ENCODE data around the gene IFI30. TPM values are rescaled to one million over a fixed set of nuclear protein-coding genes. Genes with fewer than 3 reads are reported as not detected.

IFI30 gene
- total RNA-seq, 6 experiments from 2014 or later = 4.9 to 9.0 (median 6.0) TPM

DNA sequence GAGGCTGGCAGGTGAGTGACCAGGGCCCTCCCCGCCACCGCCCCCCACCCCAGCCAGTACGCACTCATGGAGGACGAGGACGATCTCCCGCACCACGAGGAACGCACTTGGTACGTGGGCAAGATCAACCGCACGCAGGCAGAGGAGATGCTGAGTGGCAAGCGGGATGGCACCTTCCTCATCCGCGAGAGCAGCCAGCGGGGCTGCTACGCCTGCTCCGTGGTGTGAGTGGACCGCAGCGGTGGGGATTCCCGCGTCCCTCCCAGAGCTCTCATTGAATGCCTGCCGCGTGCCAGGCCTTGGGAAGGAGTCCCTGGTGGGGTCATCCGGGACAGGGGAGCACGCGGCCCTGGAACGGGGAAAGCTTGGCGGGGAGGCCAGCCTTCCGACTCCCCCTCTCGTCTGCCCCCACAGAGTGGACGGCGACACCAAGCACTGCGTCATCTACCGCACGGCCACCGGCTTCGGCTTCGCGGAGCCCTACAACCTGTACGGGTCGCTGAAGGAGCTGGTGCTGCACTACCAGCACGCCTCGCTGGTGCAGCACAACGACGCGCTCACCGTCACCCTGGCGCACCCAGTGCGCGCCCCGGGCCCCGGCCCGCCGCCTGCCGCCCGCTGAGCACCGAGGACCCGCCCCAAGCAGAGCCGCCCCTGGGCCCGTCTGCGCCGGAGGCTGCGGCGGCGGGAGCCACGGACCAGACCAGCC lies 4.8 kb upstream of the IFI30 start:
- no peaks in the 10 kb centered on the region for H3K9me3 Mint-ChIP-seq

DNA sequence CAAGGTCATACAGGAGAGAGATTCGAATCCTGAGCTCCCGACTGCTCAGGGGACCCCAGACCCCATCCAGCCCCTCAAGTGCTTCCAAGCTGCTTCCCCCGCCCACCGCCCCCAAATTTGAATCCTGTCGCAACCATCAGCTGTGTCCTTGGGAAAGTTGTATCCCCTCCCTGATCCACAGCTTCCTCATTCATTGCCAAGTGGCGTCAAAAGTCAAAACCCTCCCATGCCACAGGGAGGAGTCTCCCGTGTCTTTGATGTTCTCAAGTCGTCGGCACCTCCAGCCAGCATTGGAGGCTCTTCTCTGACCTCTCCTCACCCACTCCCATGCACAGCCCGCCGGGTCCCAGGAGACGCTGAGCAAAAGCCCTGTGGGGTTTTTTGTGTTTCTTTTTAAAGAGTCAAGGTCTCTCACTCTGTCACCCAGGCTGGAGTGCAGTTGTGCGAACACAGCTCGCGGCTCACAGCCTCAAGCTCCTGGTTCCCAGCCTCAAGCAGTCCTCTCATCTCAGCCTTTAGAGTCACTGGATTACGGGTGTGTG lies 2.8 kb upstream of the IFI30 start:
- Mint-ChIP-seq H3K27me3 (ENCODE audit: insufficient read depth) (peaks cover 2% of the 10 kb centered on the region; the same call in 1 of the 2 replicates), H3K4me1 (ENCODE audit: low read depth) (peaks cover 5% of the 10 kb centered on the region; the same call in 1 of the 2 replicates), H3K36me3 (ENCODE audit: low read depth) (peaks cover 14% of the 10 kb centered on the region), H3K27ac (no peak overlapping the region), H3K4me3 (no peak overlapping the region), H3K9me3 (no peaks in the 10 kb centered on the region)
- no peak for DNase-seq
- TF ChIP-seq, protein P1, sequence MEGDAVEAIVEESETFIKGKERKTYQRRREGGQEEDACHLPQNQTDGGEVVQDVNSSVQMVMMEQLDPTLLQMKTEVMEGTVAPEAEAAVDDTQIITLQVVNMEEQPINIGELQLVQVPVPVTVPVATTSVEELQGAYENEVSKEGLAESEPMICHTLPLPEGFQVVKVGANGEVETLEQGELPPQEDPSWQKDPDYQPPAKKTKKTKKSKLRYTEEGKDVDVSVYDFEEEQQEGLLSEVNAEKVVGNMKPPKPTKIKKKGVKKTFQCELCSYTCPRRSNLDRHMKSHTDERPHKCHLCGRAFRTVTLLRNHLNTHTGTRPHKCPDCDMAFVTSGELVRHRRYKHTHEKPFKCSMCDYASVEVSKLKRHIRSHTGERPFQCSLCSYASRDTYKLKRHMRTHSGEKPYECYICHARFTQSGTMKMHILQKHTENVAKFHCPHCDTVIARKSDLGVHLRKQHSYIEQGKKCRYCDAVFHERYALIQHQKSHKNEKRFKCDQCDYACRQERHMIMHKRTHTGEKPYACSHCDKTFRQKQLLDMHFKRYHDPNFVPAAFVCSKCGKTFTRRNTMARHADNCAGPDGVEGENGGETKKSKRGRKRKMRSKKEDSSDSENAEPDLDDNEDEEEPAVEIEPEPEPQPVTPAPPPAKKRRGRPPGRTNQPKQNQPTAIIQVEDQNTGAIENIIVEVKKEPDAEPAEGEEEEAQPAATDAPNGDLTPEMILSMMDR (IDR thresholded peaks at IDR 0.05) = no peak

More for the DNA sequence above, 4.8 kb upstream of the IFI30 start:
- no peak for DNase-seq
- Mint-ChIP-seq H3K27me3 (ENCODE audit: insufficient read depth) (peaks cover 2% of the 10 kb centered on the region; the same call in 1 of the 2 replicates), H3K4me1 (ENCODE audit: low read depth) (no peaks in the 10 kb centered on the region), H3K4me3 (no peak overlapping the region), H3K27ac (no peak overlapping the region), H3K36me3 (ENCODE audit: low read depth) (peaks cover 15% of the 10 kb centered on the region)
- TF ChIP-seq, protein P1 (IDR thresholded peaks at IDR 0.05) = no peak

DNA sequence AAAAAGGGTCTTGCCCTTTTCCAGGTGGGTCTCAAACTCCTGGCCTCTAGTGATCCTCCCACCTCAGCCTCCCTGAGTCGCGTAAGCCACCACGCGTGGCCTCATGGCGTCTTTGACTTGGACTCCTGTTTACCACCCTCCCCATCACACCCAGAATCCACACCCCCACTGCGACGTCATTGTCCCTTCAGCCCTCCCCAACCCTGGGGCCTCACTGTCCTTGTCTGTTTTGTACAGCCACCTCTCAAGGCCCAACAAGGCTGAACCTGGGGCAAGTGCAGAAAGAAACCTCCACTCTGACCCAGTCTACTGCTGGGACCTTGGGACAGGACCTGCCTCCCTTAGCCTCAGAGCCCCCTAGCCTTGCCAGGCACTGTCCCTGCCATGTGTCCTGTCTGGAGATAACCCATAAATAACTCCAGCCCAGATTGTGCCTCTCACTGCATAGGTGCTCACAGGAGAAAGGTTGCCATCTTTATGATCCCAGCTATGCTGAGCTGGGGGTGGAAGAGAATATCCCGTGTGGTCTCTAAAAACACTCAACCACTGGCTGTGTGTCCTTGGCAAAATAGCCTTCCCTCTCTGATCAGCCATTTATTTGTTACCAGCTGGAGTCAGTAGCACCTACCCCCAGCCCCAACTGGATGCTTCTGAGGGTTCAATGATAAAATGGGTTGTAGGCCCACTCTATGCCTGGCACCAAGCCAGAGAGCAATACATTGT lies 1.8 kb upstream of the IFI30 start:
- H3K4me1 Mint-ChIP-seq (ENCODE audit: low read depth) = peaks cover 11% of the 10 kb centered on the region
- no peaks in the 10 kb centered on the region for H3K9me3 Mint-ChIP-seq
- no peak overlapping the region for H3K27ac Mint-ChIP-seq
- H3K36me3 Mint-ChIP-seq (ENCODE audit: low read depth) = peaks cover 10% of the 10 kb centered on the region
- H3K27me3 Mint-ChIP-seq (ENCODE audit: insufficient read depth) = peaks cover 4% of the 10 kb centered on the region; the same call in 1 of the 2 replicates
- TF ChIP-seq, protein P1 (IDR thresholded peaks at IDR 0.05) = no peak
- no peak overlapping the region for H3K4me3 Mint-ChIP-seq
- no peak for DNase-seq

DNA sequence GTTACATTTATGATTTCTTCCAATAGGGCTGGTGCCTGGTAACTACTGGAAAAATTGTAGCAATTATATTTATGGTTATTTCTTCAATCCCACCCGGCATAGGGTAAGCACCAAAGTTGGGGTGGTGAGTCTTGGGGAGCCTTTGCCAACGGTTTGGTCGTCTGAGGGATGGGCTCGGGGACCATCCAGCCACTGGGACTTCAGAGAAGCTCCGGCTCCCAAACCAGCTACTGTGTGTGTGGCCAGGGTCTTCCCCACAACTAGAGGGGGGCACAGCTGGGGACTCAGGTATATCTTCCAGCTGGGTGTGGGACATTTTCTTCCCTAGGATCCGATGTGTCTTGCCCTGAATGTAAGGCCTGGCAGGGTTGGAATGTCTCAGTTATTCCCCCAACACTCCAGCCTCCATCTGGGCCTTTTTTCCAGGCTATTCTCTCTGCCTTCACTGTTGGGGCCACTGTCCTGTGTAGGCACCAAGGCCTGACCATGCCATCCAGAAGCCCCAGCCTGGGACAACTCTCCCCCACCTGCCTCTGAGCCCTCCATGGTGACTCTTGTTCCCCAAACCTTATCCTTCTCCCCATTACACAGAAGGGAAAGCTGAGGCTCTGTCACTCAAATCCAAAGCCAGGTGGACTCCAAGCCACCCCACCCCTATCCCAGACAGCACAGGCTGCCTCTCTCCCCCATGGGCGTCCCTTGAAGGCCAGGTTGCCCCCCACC lies 1.1 kb upstream of the IFI30 start:
- H3K9me3 Mint-ChIP-seq = no peaks in the 10 kb centered on the region
- TF ChIP-seq, protein P1 (IDR thresholded peaks at IDR 0.05) = no peak
- peaks cover 10% of the 10 kb centered on the region for H3K36me3 Mint-ChIP-seq (ENCODE audit: low read depth)
- H3K27me3 Mint-ChIP-seq (ENCODE audit: insufficient read depth) = peaks cover 4% of the 10 kb centered on the region
- no peak for DNase-seq
- peaks cover 11% of the 10 kb centered on the region for H3K4me1 Mint-ChIP-seq (ENCODE audit: low read depth)
- peak overlapping the region; percentile 39; the same call in 1 of the 2 replicates for H3K4me3 Mint-ChIP-seq
- peak overlapping the region; percentile 9; the same call in 1 of the 2 replicates for H3K27ac Mint-ChIP-seq

DNA sequence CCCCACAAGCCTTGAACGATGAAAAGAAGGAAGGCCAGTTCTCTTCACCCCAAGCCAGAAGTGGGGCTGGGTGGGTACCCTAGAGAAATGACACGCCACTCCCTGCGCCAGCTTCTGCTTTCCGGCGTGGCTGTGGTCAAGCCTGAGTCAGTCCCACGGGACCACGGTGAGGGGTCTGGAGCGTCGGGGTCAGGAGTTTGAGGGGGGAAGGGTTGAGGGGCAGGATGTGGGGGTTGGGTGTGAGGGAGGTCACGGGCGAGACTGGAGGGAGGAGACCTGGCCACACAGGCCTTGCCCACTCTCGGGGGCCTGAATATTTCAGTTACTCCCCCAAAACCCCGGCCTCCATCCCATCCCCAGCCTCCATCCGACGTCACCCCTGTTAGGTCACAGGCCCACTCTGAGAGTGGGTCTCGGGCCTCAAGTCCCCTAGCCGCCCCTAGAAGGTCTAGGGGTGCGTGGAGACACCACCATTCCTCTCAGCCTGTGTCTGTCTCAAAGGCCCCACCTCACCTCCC lies 500 bp upstream of the IFI30 start:
- H3K9me3 Mint-ChIP-seq = no peaks in the 10 kb centered on the region

More for the DNA sequence above, 500 bp upstream of the IFI30 start:
- TF ChIP-seq, protein P1 (IDR thresholded peaks at IDR 0.05) = no peak
- DNase-seq = no peak
- Mint-ChIP-seq H3K4me3 (peak overlapping the region; percentile 89), H3K36me3 (ENCODE audit: low read depth) (peaks cover 8% of the 10 kb centered on the region), H3K27ac (no peak overlapping the region), H3K4me1 (ENCODE audit: low read depth) (peaks cover 11% of the 10 kb centered on the region), H3K27me3 (ENCODE audit: insufficient read depth) (peaks cover 6% of the 10 kb centered on the region)
